Vagina (tissue), 2 donors: Measurements from ENCODE around the gene SYT11.

Source experiments
- POLR2A ChIP-seq, 2 donors: fragments of 450-650 bp; IDR thresholded peaks; one replicate each; pipeline ENCODE4 v1.6.1; 2017; ENCODE audit warnings: antibody characterized with exemption in 2 of 2, mild to moderate bottlenecking in 2 of 2, moderate library complexity in 2 of 2
- POLR2AphosphoS5 ChIP-seq, 2 donors: sonication (generic); formaldehyde crosslinking; IDR thresholded peaks; one replicate each; pipeline ENCODE4 v1.9.0; 2017; ENCODE audit warnings: antibody characterized with exemption in 2 of 2, mild to moderate bottlenecking in 2 of 2, low read depth in 1 of 2; ENCODE audit not compliant: insufficient read depth in 1 of 2
- TF ChIP-seq, protein P1 (sequence below), 3 experiments: fragments of 450-650 bp in 2 of 3; fragments of 200-600 bp in 1 of 3; sonication (generic) in 1 of 3; IDR thresholded peaks; one replicate each; pipeline ENCODE4 v1.5.1; 2017 to 2019; ENCODE audit warnings: antibody characterized with exemption in 3 of 3, mild to moderate bottlenecking in 2 of 3, moderate library complexity in 2 of 3

DNA sequence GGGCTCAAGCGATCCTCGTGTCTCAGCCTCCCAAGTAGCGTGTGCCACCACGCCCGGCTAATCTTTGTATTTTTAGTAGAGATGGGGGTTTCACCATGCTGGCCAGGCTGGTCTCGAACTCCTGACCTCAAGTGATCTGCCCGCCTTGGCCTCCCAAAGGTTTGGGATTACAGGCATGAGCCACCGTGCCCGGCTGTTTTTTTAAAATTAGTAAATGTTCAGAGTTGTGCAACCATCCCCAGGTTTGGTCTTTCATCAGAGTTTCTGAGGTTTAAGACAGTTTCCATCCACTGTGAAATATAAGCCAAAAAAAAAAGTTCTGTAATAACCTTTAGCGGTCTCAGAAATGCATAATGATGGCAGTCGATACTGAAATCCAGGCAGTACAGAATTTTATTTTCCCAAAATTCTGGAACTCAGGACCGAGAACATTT, 550 bp upstream of the SYT11 start:
- TF ChIP-seq POLR2A (IDR thresholded peaks at IDR 0.05) (no peak), POLR2AphosphoS5 (IDR thresholded peaks at IDR 0.05; ENCODE audit: insufficient read depth in 1 of 2, low read depth in 1 of 2) (no peak)
- TF ChIP-seq, protein P1, sequence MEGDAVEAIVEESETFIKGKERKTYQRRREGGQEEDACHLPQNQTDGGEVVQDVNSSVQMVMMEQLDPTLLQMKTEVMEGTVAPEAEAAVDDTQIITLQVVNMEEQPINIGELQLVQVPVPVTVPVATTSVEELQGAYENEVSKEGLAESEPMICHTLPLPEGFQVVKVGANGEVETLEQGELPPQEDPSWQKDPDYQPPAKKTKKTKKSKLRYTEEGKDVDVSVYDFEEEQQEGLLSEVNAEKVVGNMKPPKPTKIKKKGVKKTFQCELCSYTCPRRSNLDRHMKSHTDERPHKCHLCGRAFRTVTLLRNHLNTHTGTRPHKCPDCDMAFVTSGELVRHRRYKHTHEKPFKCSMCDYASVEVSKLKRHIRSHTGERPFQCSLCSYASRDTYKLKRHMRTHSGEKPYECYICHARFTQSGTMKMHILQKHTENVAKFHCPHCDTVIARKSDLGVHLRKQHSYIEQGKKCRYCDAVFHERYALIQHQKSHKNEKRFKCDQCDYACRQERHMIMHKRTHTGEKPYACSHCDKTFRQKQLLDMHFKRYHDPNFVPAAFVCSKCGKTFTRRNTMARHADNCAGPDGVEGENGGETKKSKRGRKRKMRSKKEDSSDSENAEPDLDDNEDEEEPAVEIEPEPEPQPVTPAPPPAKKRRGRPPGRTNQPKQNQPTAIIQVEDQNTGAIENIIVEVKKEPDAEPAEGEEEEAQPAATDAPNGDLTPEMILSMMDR (IDR thresholded peaks at IDR 0.05): no peak
